ENCODE data around the gene DRAM1. TPM values are rescaled to one million over a fixed set of nuclear protein-coding genes. Genes with fewer than 3 reads are reported as not detected.
"Not testable (repeated sequence)": the region's sequence is repeated elsewhere in the genome, so short reads cannot be mapped to it uniquely, and the experiment has no call there.

DRAM1 gene
- polyA plus RNA-seq, 1 donor: 7.8 TPM

GRCh38 chr12:101859664-101860607, 17.4 kb upstream of the DRAM1 start:
- Histone ChIP-seq H3K4me1 (ENCODE audit: control insufficient read depth, insufficient read depth, low read length) (no peaks in the 10 kb centered on the region), H3K27me3 (ENCODE audit: control insufficient read depth, insufficient read depth, low read length) (no peaks in the 10 kb centered on the region), H3K27ac (ENCODE audit: low read length) (no peak overlapping the region), H3K4me3 (ENCODE audit: low read length) (no peak overlapping the region), H3K9me3 (ENCODE audit: control insufficient read depth, low read depth, low read length) (no peaks in the 10 kb centered on the region), H3K36me3 (ENCODE audit: control insufficient read depth, insufficient read depth, low read length) (no peaks in the 10 kb centered on the region)
- no peak for DNase-seq

DNA sequence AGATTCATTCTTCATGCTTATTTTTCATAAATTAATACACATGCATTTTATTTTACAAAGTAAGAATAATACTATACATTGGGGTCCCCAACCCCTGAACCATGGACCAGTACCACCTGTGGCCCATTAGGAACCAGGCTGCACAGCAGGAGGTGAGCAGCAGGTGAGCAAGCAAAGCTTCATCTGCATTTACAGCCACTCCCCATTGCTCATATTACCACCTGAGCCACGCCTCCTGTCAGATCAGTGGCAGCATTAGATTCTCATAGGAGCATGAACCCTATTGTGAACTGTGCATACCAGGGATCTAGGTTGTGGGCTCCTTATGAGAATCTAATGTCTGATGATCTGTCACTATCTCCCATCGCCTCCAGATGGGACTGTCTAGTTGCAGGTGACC, 15.7 kb upstream of the DRAM1 start:
- H3K27ac ChIP-seq (ENCODE audit: low read length); H3K27me3 ChIP-seq (ENCODE audit: control insufficient read depth, insufficient read depth, low read length); H3K4me3 ChIP-seq (ENCODE audit: low read length); H3K4me1 ChIP-seq (ENCODE audit: control insufficient read depth, insufficient read depth, low read length); H3K36me3 ChIP-seq (ENCODE audit: control insufficient read depth, insufficient read depth, low read length); DNase-seq; H3K9me3 ChIP-seq (ENCODE audit: control insufficient read depth, low read depth, low read length): not testable (repeated sequence)
- no CpG with 5 or more reads among the region's 2 CpGs for WGBS (ENCODE audit: insufficient coverage, low lambda C conversion rate)

DNA sequence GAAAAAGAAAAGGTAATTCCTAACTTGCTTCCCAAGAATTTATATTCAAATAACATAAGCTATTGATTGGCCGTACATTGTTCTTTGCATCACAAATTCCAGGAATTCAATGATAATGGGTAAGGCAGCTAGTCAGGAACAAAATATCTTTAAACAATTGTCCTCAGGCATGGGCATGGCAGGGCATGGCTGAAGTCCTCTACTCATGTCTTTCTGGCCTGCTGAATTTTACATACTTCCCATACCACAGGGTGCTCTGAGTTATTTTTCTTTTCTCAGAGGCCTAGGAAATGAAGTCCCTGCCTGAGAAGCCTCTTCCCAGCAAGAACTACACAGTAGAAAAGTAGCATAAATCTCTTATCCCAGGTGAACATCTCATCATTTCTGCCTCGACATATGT, 15.1 kb upstream of the DRAM1 start:
- WGBS (ENCODE audit: insufficient coverage, low lambda C conversion rate): no CpG with 5 or more reads among the region's 2 CpGs
- H3K9me3 ChIP-seq (ENCODE audit: control insufficient read depth, low read depth, low read length): no peaks in the 10 kb centered on the region
- no peak overlapping the region for H3K27ac ChIP-seq (ENCODE audit: low read length)
- no peaks in the 10 kb centered on the region for H3K4me1 ChIP-seq (ENCODE audit: control insufficient read depth, insufficient read depth, low read length)
- H3K27me3 ChIP-seq (ENCODE audit: control insufficient read depth, insufficient read depth, low read length): no peaks in the 10 kb centered on the region
- DNase-seq: no peak
- no peak overlapping the region for H3K4me3 ChIP-seq (ENCODE audit: low read length)
- no peaks in the 10 kb centered on the region for H3K36me3 ChIP-seq (ENCODE audit: control insufficient read depth, insufficient read depth, low read length)

- H3K27ac ChIP-seq (ENCODE audit: low read length): no peak overlapping the region
- no peaks in the 10 kb centered on the region for H3K36me3 ChIP-seq (ENCODE audit: control insufficient read depth, insufficient read depth, low read length)
- H3K4me3 ChIP-seq (ENCODE audit: low read length): no peak overlapping the region
- DNase-seq: no peak
- no peaks in the 10 kb centered on the region for H3K4me1 ChIP-seq (ENCODE audit: control insufficient read depth, insufficient read depth, low read length)
- no peaks in the 10 kb centered on the region for H3K9me3 ChIP-seq (ENCODE audit: control insufficient read depth, low read depth, low read length)
- H3K27me3 ChIP-seq (ENCODE audit: control insufficient read depth, insufficient read depth, low read length): no peaks in the 10 kb centered on the region
These were observed 13.4 kb upstream of the DRAM1 start for GRCh38 chr12:101863981-101864380.

DNA sequence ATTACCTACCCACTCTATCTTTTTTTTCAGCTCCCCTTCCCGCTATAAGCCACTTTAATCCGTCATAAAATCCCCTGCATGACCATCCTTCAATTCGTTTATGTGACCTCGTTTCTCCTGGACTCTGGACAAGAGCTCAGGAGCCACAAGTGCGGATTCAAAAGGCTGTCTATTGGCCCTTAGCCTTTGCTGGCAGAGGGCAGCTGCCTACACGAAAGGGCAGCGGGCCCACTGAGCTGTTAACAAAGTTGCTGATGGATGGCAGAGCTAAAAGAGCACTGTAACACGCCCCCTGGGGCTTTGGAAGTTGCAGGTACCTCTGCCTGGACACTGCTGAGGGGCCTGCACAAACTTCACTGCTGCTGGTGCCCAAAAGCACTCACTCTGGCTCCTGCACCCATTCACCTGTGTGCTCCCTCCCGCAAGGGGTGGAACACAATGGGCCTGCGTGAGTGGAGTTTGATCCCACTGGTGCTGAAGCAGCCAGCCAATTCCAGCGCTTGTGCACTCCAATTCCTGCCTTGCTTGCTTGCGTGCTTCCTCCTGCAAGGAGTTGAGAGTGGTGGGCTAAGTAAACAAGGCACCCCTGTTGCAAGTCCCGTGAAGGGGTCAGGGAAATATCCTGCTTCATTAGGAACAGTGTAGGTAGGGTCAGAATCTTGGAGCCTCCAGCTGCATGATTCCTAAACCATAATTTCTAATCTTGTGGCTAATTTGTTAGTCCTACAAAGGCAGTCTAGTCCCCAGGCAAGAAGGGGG, 10.6 kb upstream of the DRAM1 start:
- Histone ChIP-seq H3K4me1 (ENCODE audit: control insufficient read depth, insufficient read depth, low read length) (no peaks in the 10 kb centered on the region), H3K36me3 (ENCODE audit: control insufficient read depth, insufficient read depth, low read length) (no peaks in the 10 kb centered on the region), H3K9me3 (ENCODE audit: control insufficient read depth, low read depth, low read length) (no peaks in the 10 kb centered on the region), H3K27ac (ENCODE audit: low read length) (no peak overlapping the region), H3K27me3 (ENCODE audit: control insufficient read depth, insufficient read depth, low read length) (no peaks in the 10 kb centered on the region), H3K4me3 (ENCODE audit: low read length) (no peak overlapping the region)
- WGBS (ENCODE audit: insufficient coverage, low lambda C conversion rate): 62% methylated on average over 2 of the region's 13 CpGs
- no peak for DNase-seq

DNA sequence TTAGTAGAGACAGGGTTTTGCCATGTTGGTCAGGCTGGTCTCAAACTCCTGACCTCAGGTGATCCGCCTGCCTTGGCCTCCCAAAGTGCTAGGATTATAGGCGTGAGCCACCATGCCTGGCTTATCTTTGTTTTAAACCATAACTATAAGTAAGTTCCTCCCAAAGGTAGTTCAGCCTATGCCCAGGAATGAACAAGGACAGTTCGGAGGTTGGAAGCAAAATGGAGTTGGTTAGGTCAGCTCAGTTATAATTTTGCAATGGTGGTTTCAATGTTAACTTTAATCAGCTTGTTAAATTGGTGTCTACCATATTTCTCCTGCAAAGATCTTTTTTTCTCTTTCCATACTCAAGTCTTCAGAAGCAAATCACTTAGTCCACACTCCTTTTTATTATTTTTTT, 9.8 kb upstream of the DRAM1 start:
- not testable (repeated sequence) for H3K27ac ChIP-seq (ENCODE audit: low read length); H3K9me3 ChIP-seq (ENCODE audit: control insufficient read depth, low read depth, low read length); H3K36me3 ChIP-seq (ENCODE audit: control insufficient read depth, insufficient read depth, low read length); H3K4me1 ChIP-seq (ENCODE audit: control insufficient read depth, insufficient read depth, low read length); H3K27me3 ChIP-seq (ENCODE audit: control insufficient read depth, insufficient read depth, low read length); DNase-seq; H3K4me3 ChIP-seq (ENCODE audit: low read length)
- no CpG with 5 or more reads among the region's 3 CpGs for WGBS (ENCODE audit: insufficient coverage, low lambda C conversion rate)

GRCh38 chr12:101870925-101871324, 6.5 kb upstream of the DRAM1 start:
- Histone ChIP-seq H3K4me3 (ENCODE audit: low read length) (no peak overlapping the region), H3K9me3 (ENCODE audit: control insufficient read depth, low read depth, low read length) (no peaks in the 10 kb centered on the region), H3K4me1 (ENCODE audit: control insufficient read depth, insufficient read depth, low read length) (no peaks in the 10 kb centered on the region), H3K27me3 (ENCODE audit: control insufficient read depth, insufficient read depth, low read length) (no peaks in the 10 kb centered on the region), H3K27ac (ENCODE audit: low read length) (no peak overlapping the region), H3K36me3 (ENCODE audit: control insufficient read depth, insufficient read depth, low read length) (no peaks in the 10 kb centered on the region)
- no peak for DNase-seq
- WGBS (ENCODE audit: insufficient coverage, low lambda C conversion rate): no CpG with 5 or more reads among the region's 1 CpG

DNA sequence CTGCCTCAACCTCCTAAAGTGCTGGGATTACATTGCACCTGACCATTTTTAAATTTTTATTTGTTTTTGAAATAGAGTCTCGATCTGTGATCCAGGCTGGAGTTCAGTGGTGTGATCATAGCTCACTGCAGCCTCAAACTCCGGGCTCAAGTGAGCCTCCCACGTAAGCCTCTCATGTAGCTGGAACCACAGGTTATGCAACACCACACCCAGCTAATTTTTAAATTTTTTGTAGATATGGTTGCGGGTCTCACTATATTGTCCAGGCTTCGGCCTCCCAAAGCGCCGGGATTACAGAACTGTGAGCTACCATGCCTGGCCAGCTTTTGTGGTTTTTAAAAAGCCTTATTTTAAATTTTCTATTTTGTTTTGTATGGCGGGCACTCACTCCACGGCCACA, 2.2 kb upstream of the DRAM1 start:
- no peak for DNase-seq
- Histone ChIP-seq H3K9me3 (ENCODE audit: control insufficient read depth, low read depth, low read length) (peaks cover 3% of the 10 kb centered on the region), H3K27me3 (ENCODE audit: control insufficient read depth, insufficient read depth, low read length) (peaks cover 4% of the 10 kb centered on the region), H3K27ac (ENCODE audit: low read length) (no peak overlapping the region), H3K4me3 (ENCODE audit: low read length) (no peak overlapping the region), H3K4me1 (ENCODE audit: control insufficient read depth, insufficient read depth, low read length) (no peaks in the 10 kb centered on the region), H3K36me3 (ENCODE audit: control insufficient read depth, insufficient read depth, low read length) (no peaks in the 10 kb centered on the region)
- WGBS (ENCODE audit: insufficient coverage, low lambda C conversion rate): no CpG with 5 or more reads among the region's 9 CpGs

DNA sequence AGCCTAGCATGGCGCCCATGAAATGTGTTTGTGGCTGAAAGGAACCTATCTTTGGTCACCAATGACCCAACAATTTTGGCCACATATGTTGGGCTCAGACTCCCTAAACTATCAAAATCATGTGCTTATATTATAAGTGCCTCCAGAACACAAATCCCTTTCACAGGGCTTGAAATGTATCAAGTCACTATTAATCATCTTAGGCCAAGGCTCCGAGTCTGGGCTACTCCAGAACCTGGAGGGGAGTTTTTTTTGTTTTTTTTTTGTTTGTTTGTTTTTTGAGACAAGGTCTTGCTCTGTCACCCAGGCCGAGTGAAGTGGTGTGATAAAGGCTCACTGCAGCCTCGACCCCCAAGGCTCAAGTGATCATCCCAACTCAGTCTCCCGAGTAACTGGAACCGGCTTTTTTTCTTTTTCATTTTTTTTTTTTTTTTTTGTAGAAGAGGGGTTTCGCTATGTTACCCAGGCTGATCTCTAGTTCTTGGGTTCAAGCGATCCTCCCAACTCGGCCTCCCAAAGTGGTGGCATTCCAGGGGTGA, 989 bp upstream of the DRAM1 start:
- H3K4me1 ChIP-seq (ENCODE audit: control insufficient read depth, insufficient read depth, low read length): no peaks in the 10 kb centered on the region
- H3K27me3 ChIP-seq (ENCODE audit: control insufficient read depth, insufficient read depth, low read length): peaks cover 4% of the 10 kb centered on the region
- DNase-seq: no peak
- peaks cover 3% of the 10 kb centered on the region for H3K9me3 ChIP-seq (ENCODE audit: control insufficient read depth, low read depth, low read length)
- peak overlapping the region; percentile 80 for H3K27ac ChIP-seq (ENCODE audit: low read length)
- WGBS (ENCODE audit: insufficient coverage, low lambda C conversion rate): 70% methylated on average over 2 of the region's 9 CpGs
- no peaks in the 10 kb centered on the region for H3K36me3 ChIP-seq (ENCODE audit: control insufficient read depth, insufficient read depth, low read length)
- peak overlapping the region; percentile 92 for H3K4me3 ChIP-seq (ENCODE audit: low read length)

GRCh38 chr12:101877806-101878242, 444 bp downstream of the DRAM1 start:
- no peaks in the 10 kb centered on the region for H3K36me3 ChIP-seq (ENCODE audit: control insufficient read depth, insufficient read depth, low read length)
- peaks cover 4% of the 10 kb centered on the region for H3K27me3 ChIP-seq (ENCODE audit: control insufficient read depth, insufficient read depth, low read length)
- H3K9me3 ChIP-seq (ENCODE audit: control insufficient read depth, low read depth, low read length): peaks cover 3% of the 10 kb centered on the region
- DNase-seq: no peak
- peak overlapping the region; percentile 92 for H3K4me3 ChIP-seq (ENCODE audit: low read length)
- no peaks in the 10 kb centered on the region for H3K4me1 ChIP-seq (ENCODE audit: control insufficient read depth, insufficient read depth, low read length)
- WGBS (ENCODE audit: insufficient coverage, low lambda C conversion rate): 0% methylated on average over 2 of the region's 24 CpGs
- H3K27ac ChIP-seq (ENCODE audit: low read length): peak overlapping the region; percentile 30
